ENCODE data around the gene CHAF1A.

- no peak for TF ChIP-seq GATA2 (IDR thresholded peaks at IDR 0.05; ENCODE audit: low read depth, low read length)
- no peak for TF ChIP-seq GATA3 (IDR thresholded peaks at IDR 0.05; ENCODE audit: low read depth, low read length)
Observed at GRCh38 chr19:4376991-4377781, 25.3 kb upstream of the CHAF1A start.
